ENCODE results near the gene GTPBP3. TPM values are rescaled to one million over a fixed set of nuclear protein-coding genes. Genes with fewer than 3 reads are reported as not detected.

GTPBP3 gene
- total RNA-seq, 1 experiment from 2014 or later = 35.3 TPM

GRCh38 chr19:17305517-17306284 lies 31.7 kb upstream of the GTPBP3 start, which contains the start of gene MRPL34:
MRPL34 (plus strand) TSS chr19:17305872; CDS start chr19:17305893, 21 bp downstream.
- intact Hi-C loops (cut with micrococcal nuclease; ENCODE audit: unreplicated experiment) (loop anchor here (10.0 kb wide), 1 partner anchor 1089 kb away; the partner anchor contains the start of gene LRRC25), in situ Hi-C loops (cut with HindIII; ENCODE audit: low pct_unique_long_range_greater_than_20kb, low sequenced_read_pairs) (no loop called here)
- DNase-seq (ENCODE audit: low read depth, low spot score) (peak; percentile 96), ATAC-seq (peak; percentile 84)
- Histone ChIP-seq H3K36me3 (ENCODE audit: control insufficient read depth, insufficient read depth, low read length) (peaks cover 4% of the 10 kb centered on the region; the same call in 1 of the 2 replicates), H3K27me3 (ENCODE audit: control insufficient read depth, insufficient read depth, low read length) (no peaks in the 10 kb centered on the region), H3K9me3 (ENCODE audit: control insufficient read depth, insufficient read depth, low read depth, low read length) (no peaks in the 10 kb centered on the region), H3K27ac (ENCODE audit: low read length) (peak within 1 kb of the TSS; percentile 92), H3K4me3 (ENCODE audit: low read depth in 2 of 2, low read length in 2 of 2) (peak within 1 kb of the TSS; percentile 60 to 77), H3K4me1 (ENCODE audit: control insufficient read depth, insufficient read depth, low read length) (peaks cover 34% of the 10 kb centered on the region)
- ChIA-PET CTCF (interaction anchor here (0.6 to 1.0 kb wide), 4 partner anchors 12 to 644 kb away, joined by 3 to 8 read pairs (median 5); no protein-coding TSS in a partner anchor), POLR2A (interaction anchor here (0.8 to 1.1 kb wide), 2 partner anchors 13 to 14 kb away, joined by 3 to 4 read pairs; no protein-coding TSS in a partner anchor)
- no TSS peak for BruUV-seq (replicated peaks)
- TF ChIP-seq REST (IDR thresholded peaks at IDR 0.05; ENCODE audit: insufficient read depth in 1 of 2, low read depth in 2 of 2, low read length in 1 of 2) (0 out of 4 replicates have a peak, but pooled peaks of 1 of the 2 experiments have one; percentile 4), POLR2AphosphoS5 (IDR thresholded peaks at IDR 0.05; ENCODE audit: low read depth, low read length) (no peak; the same call in 1 of the 2 replicates), TCF7L2 (IDR thresholded peaks at IDR 0.05; ENCODE audit: low read depth, low read length) (peak; percentile 68), CTCF (IDR thresholded peaks at IDR 0.05) (peak; percentile 85), SIN3A (IDR thresholded peaks at IDR 0.05; ENCODE audit: borderline replicate concordance, insufficient read depth, low read depth, low read length) (peak; percentile 68; the same call in 1 of the 2 replicates)

GRCh38 chr19:17306285-17306714 lies 31.1 kb upstream of the GTPBP3 start:
- H3K4me1 ChIP-seq (ENCODE audit: control insufficient read depth, insufficient read depth, low read length) = peaks cover 39% of the 10 kb centered on the region
- ATAC-seq (no peak; the same call in 1 of the 2 replicates), DNase-seq (ENCODE audit: low read depth, low spot score) (no peak)
- no peak; the same call in 1 of the 2 replicates for TF ChIP-seq TCF7L2 (IDR thresholded peaks at IDR 0.05; ENCODE audit: low read depth, low read length)
- TF ChIP-seq SIN3A (IDR thresholded peaks at IDR 0.05; ENCODE audit: borderline replicate concordance, insufficient read depth, low read depth, low read length) = no peak; the same call in 1 of the 2 replicates
- TF ChIP-seq REST (IDR thresholded peaks at IDR 0.05; ENCODE audit: insufficient read depth in 1 of 2, low read depth in 2 of 2, low read length in 1 of 2) = no peak
- no peak for TF ChIP-seq POLR2AphosphoS5 (IDR thresholded peaks at IDR 0.05; ENCODE audit: low read depth, low read length)
- TF ChIP-seq CTCF (IDR thresholded peaks at IDR 0.05) = no peak
- no peaks in the 10 kb centered on the region for H3K27me3 ChIP-seq (ENCODE audit: control insufficient read depth, insufficient read depth, low read length)
- H3K27ac ChIP-seq (ENCODE audit: low read length) = peak overlapping the region; percentile 92
- in situ Hi-C loops (cut with HindIII; ENCODE audit: low pct_unique_long_range_greater_than_20kb, low sequenced_read_pairs) = no loop called here
- no peaks in the 10 kb centered on the region for H3K9me3 ChIP-seq (ENCODE audit: control insufficient read depth, insufficient read depth, low read depth, low read length)
- H3K4me3 ChIP-seq (ENCODE audit: low read depth in 2 of 2, low read length in 2 of 2) = peak overlapping the region; percentile 60 to 77
- H3K36me3 ChIP-seq (ENCODE audit: control insufficient read depth, insufficient read depth, low read length) = peaks cover 4% of the 10 kb centered on the region; the same call in 1 of the 2 replicates
- TSS peak; percentile 34 for BruUV-seq (replicated peaks)
- CTCF ChIA-PET = interaction anchor here (0.7 kb wide), 1 partner anchor 26 kb away, joined by 3 read pairs; no protein-coding TSS in a partner anchor
- intact Hi-C loops (cut with micrococcal nuclease; ENCODE audit: unreplicated experiment) = loop anchor here (10.0 kb wide), 1 partner anchor 1089 kb away; the partner anchor contains the start of gene LRRC25
- POLR2A ChIA-PET = interaction anchor here (0.8 kb wide), 1 partner anchor 30 kb away, joined by 3 read pairs; no protein-coding TSS in a partner anchor

Measured in Panc1 (cell line).